GM18498 (cell line): ENCODE data around the gene FAM227A.

Experiments used
- ATAC-seq: cut with Tn5 transposase; IDR thresholded peaks from one replicate; pipeline ENCODE4 v1.9.1; 2021; ENCODE audit warnings: mild to moderate bottlenecking, moderate library complexity; ENCODE audit not compliant: unreplicated experiment

FAM227A gene

DNA sequence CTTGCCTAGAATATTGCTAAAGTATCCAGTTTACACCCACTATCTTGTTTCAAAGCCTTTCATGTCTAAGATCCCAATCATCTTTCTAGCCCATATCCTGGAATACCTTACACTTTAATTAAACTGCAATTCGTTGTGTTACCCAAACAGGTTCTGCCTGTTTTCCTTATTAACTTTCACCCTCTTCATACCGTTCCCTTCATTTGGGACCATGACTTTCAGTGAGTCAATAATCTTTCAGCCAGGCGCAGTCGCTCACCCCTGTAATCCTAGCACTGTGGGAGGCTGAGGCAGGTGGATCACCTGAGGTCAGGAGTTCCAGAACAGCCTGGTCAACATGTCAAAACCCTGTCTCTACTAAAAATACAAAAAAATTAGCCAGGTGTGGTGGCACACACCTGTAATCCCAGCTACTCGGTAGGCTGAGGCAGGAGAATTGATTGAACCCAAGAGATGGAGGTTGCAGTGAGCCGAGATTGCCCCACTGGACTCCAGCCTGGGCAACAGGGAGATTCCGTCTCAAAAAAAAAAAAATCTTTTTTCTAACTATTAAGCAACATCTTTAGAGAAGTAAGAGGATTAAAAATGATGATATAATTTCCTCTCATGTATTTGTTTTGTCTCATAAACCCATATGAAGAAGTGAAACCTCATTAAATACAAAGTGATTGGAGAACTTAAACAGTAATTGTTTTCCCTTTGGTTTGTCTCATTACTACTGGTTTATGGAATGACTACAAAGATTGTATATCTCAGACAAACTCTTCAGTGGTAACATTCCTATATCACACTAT is 106.9 kb downstream of the FAM227A start:
- ATAC-seq, result no peak

DNA sequence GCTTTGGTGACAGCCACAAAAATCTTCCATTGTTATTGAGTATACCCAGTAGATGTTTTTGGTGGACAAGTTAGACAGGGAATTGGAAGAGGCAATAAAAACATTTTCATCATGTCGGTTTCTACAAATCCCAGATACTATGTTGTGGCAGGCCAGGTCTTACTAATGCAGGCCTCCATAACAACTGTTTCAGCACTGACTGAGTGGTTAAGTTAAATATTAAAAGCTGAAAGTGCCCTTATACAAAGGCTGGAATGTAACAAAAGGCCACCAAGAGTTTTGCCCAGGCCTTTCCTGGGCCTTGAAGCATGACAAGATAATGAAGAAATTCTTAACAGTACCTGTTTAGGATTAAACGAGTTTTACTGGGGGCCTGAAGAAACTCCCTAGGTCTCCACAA is 115.5 kb downstream of the FAM227A start:
- no peak for ATAC-seq

DNA sequence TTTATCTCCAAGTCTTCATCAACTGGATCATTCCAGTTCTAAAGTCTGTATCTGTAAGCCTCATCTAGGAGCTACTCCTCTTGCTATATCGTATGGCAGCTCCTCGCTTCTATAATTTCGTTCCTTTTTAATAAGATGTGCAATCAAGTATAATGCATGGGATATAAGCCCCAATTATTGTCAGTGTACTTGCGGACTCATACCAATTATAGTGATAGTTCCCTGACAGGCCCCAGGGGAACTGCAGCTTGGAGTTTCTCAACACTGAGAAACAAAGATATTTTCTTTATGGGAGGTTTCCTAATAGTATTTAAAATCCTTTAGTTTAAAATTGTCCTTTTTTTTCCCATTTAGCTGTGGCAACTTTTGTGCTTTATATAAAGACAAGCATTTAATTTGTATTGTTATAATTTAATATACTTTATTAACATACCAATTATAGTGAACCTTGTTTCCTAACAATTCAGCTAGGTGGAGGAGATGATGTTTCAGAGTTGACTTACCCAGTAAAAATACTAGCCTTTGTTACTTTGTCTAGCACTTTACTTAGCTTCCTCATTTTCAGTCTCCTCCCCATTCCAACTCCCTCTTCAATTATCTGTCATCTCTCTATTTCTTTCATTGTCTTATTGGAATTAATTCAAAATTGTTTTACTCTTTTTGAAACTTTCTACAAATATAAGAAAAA is 124.8 kb downstream of the FAM227A start:
- no peak for ATAC-seq
